ENCODE data around the gene SKP1. TPM values are rescaled to one million over a fixed set of nuclear protein-coding genes. Genes with fewer than 3 reads are reported as not detected.
A peak's percentile ranks its signal among the peaks of the same experiment; 100 is the strongest.

The SKP1 gene
- polyA plus RNA-seq, 3 donors = 643 to 801 (median 714) TPM

DNA sequence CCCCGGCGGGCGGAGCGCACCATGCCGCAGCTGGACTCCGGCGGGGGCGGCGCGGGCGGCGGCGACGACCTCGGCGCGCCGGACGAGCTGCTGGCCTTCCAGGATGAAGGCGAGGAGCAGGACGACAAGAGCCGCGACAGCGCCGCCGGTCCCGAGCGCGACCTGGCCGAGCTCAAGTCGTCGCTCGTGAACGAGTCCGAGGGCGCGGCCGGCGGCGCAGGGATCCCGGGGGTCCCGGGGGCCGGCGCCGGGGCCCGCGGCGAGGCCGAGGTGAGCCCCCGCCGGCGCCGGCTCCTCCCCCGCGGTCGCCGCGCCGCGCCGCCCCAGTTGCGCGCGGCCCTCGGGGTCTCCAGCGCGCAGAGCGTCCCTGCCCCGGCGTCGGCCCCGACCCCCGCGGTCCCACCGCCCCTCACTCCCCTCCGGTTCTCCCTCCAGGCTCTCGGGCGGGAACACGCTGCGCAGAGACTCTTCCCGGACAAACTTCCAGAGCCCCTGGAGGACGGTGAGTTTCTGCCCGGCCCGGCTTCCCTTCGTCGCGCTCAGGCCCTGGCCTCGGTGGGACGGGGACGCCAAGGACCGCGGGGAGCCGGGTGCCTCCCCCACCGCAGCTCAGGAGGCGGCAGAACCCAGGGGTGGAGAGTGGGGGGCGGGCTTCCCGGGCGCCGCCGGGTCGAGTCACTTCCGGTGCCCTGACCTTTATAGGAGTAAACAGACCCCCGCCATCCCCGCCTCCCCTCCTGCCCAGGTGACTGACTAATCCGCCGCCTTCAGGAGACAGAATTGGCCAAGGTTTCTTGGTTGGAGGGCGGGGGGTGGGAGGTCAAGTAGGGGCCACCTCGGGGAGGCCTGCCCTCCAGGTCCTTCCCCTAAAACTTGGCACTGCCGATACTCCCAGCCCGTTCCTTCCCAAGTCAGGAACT lies 61.6 kb downstream of the SKP1 start:
- no peak for DNase-seq

DNA sequence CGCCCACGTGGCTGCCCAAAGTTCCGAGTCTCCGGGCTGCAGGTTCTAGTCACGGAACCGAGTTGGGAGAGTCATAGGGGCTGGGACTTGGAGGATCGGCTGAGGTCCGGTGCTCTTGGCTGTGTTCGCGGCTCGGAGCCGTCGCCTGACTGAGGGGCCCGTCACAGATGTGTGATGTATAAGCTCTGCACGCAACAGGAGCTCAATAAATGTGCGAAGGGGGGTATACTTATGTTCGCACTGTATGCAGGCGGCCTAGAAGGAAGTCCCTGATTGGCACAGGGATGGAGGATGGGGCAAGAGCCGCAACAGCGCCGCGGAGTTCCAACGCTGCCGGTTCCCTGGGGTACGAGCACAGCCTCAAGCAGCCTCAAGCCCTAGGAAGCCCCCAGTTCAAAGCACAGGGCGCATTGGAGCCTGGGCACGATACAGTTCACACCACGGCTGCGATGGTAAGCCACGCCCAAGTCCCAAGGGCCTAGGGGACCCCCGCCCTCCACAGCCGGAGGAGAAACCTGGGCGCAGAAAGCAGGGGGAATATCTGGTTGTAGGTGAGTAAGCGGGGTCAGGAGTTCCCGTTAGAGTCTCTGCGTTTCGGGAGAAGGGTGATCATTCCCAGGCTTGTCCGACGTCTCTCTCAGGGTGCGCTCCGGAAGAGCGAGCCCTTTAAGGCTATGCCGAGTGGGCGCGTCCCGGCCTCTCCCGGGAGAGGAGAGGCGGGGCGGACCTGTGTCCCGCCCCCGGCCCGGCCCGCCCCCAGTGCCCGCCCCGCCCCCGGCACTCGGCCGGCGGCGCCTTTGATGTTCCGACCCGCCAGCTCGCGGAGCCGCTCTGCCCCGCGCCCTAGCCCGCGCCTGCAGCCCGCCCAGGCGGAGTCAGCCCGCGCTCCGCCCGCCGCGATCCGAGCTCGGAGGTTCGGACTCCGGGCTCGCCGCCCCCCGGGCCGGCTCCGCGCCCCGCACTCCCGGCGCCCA lies 62.6 kb downstream of the SKP1 start, which contains the start of gene TCF7:
TSS of gene TCF7 (plus strand) at position 780 of the 974 bp plus-strand sequence. CDS start 226 bp downstream, outside the sequence.
- peak; percentile 78 for DNase-seq

DNA sequence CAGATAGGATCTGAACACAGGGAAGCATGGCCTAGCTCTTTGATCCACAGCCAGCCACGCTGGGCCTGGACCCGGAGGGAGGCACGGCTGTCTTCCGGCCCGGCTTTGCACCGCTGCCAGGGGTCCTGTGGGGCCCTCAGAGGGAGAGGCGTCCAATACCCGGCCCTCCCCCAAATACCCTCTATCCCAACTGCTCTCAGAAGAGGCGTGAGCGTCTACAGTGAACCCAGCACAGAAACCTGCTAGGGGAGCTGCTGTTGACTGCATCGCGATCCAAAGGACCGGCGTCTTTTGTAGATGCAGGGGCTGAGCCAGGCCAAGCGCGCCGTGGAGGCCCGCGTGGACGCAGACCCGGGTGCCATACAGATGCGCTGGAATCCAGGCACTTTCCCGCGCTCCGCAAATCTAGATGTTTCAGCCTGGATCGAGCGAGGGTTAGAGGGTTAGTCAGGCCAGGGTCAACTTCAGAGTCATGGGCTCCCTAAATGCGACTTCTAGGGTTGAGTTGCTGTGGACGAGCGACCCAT lies 63.3 kb downstream of the SKP1 start:
- DNase-seq = no peak

DNA sequence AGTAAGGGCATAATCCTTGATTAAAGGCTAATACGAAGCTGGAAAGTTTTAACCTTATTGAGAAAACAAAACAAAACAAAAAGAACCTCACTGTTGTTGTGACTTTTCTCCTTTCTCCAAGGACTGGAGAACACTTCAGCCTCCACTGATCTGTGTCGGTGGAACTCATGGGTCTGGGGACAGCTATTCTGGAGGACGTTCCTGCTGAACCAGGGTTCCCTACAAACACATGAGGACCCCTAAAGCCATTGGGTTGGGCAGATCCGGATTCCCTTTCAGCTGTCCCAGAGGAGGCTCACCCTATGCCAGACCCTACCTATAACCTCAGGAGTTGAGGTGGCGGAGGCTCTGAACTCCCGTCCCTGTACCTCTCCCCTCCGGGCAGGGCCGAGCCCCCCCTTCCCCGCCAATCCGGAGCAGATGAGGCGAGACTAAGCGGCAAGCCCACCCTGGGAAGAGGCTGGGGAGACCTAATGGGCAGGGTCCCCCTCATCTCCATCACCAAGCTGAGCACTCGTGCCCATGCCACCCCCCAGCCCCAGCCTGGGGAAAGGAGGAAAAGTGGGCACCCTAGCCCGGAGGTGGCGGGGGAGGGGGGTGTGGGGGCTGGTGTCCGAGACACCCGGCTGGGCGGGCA lies 63.9 kb downstream of the SKP1 start:
- DNase-seq = no peak

DNA sequence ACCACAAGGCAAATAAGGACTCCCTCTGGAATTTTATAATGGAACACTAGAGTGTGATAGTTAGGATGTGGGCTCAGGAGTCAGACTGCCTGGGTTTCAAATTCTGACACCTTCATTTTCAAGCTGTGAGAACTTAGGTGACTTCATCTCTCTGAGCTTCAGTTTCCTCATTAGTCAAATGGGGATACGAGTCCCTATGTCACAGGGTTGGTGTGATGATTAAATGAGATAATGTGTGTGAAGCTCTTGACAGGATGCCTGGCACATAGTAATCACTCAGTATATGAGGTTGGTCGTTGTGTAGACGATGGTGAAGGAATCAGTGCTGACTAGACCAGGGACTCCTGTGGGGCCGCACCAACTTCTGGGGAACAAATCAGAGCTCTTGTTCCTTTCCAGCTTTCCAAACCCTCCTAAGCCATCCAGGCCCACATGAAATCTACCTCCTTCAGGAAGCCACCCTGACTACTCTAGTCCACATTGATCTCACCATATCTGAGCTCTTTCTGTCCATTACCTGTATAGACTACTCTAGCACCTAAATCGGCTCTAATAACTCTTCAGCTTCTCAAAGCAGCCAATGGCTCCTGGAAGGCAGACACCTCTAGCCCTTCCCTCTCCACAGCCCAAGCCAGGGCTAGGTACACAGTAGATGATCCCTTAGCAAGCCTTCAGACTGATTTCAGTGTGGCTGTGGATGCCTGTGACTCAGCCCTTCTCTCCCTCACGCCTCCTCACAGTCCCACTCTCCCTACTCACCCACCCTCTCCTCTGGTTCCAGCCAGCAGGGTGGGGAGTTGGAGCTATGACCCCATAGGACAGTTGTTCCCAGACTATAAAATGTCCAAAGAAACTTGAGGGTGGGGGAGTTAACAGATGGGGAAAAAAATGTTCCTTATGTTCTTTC lies 64.8 kb downstream of the SKP1 start:
- DNase-seq = no peak

DNA sequence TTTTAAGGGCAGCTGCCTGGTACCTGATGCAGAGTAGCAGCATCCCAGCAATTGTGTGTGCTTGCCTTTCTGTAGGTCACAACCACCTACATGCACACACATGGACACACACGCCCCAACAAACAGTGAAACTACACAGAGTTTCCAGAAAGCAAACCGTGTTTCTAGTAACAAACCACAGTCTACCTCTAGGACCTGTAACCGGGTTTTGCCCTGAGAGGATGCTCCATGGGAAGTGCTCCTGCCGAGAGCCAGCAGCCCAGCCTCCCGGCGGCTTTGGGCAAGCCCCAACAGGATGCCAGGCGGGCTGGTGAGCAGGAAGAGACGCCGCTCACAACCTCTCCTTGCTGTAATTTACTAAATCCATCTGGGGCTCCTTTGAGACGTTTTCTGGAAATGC lies 66.4 kb downstream of the SKP1 start:
- DNase-seq = no peak

DNA sequence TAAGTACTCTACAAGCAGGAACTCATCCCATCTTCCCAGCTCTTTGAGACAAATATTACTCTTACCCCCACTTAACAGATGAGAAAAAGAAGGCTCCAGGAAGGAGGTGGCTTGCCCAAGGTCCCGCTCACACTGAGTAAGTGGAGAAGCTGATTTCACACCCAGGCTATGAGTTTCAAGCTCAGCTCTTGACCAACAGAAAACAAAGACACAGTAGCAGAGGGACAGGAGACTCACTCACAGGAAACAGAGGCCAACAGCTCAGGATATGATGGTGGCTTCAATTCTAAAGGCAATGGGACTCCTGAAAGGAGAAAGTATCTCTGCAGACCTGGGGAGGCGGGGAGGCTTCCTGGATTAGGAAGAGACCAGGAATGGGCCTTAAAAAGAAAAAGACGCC lies 69.0 kb downstream of the SKP1 start:
- DNase-seq = no peak

DNA sequence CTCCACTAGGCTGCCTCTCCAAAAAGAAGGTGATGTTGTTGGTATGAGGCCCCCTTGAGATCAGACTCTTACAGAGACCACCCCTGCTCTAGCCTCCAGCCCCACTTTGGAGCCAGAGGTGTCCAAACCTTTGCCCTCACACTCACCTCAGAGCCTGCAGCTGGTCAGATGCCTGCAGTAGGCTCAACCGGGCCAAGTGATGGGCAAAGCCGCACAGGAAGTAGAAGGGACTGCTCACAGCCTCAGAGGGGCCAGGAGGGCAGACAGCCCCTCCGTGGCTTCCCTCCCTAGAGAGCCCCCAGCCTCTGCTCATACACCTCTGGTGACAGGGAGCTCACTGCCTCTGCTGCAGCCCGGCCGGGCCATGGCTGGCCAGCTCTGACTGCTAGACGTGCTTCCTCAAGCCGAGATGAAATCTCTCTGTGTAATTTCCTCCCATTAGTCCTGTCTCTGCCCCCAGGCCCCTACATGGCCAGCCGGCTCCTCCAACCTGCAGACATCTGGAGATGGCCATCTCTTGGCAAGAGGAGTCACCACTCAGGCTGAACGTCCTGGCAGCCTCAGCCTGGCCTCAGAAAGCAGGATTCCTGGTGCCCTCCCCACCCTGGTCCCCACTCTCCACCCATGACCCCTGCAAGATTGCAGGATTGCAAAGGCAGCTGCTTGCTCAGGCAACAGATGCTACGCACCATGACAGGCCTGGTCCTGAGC lies 69.6 kb downstream of the SKP1 start:
- DNase-seq = no peak

DNA sequence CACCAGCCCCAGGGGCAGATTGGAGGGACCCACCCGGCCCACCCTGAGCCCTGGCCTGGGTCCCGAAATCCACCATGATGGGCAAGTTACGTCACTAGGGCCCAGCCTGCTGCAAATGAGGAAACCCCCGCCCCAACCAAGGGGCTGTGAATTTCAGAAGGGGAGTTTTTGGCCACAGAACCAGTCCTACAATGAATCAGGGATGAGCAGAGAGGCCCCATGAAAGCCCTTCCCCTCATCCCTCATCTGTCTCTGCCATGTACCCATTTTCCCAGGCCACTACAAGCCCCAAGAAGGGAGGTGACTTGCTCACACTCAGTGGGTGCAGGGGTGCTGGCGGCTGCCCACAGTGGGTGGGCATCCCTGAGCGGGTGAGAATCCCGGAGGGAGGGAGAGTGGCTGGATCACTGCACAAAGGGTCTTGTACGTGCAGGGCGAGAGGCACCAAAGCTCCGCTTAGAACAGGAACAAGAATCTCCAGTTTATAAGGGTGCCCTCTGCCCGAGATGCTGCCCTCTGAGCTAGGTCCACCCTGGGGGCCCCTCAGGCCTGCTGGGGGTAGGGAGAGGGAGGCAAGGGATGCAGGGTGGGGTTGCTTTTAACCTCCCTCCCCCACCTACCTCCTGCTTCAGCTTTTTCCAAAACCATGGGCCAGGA lies 72.6 kb downstream of the SKP1 start:
- DNase-seq = no peak

DNA sequence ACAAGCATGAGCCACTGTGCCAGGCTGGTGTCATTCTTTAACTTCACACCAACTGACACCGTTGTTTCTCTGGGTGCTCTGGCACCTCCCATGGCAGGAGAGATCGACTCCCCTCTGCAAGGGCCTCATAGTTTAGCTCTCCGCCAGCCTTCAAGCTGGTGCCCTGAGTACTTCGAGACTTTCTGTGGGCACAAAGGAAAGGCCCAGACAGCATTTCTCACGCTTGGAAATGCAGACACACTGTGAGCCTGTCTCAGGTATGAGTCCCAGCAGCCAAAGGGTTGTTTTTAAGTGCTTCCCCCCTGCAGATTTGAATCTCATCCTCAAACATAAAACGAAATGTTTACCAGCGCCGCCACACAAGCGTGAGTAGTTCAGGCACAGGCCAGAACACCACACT lies 73.4 kb downstream of the SKP1 start:
- no peak for DNase-seq

DNA sequence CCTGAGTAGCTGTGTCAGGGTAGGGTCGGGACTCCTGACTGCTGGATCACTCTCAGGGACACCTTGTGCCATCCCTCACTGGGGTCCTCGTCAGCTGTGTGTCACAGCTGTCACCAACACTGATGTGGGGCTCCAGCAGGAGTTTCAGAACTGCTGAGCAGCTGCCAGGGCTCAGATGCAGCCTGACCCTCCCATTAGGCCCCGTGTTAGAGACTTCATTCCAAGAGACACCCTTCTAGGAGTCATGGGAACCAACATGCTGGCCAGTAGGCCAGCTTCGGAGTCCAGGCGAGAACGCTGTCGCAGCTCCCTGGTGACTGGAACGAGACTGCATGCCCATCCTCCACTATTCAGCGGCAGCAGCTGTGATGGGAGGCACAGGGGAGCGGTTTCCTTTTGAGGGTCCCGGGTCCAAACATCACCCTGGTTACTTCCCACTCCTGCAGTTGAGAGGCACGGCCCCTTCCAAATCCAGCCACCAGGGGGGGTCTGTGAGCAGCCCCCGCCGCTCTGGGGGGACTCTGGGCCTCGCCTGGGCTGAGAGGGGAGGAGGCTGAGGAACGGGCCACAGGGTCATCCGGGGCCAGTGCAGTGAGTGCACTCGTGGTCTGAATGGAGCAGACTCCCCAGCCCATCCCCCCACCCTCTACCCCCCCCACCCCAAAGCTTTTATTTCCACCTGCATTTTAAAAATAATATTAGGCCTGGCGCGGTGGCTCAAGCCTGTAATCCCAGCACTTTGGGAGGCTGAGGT lies 74.9 kb downstream of the SKP1 start:
- no peak for DNase-seq

DNA sequence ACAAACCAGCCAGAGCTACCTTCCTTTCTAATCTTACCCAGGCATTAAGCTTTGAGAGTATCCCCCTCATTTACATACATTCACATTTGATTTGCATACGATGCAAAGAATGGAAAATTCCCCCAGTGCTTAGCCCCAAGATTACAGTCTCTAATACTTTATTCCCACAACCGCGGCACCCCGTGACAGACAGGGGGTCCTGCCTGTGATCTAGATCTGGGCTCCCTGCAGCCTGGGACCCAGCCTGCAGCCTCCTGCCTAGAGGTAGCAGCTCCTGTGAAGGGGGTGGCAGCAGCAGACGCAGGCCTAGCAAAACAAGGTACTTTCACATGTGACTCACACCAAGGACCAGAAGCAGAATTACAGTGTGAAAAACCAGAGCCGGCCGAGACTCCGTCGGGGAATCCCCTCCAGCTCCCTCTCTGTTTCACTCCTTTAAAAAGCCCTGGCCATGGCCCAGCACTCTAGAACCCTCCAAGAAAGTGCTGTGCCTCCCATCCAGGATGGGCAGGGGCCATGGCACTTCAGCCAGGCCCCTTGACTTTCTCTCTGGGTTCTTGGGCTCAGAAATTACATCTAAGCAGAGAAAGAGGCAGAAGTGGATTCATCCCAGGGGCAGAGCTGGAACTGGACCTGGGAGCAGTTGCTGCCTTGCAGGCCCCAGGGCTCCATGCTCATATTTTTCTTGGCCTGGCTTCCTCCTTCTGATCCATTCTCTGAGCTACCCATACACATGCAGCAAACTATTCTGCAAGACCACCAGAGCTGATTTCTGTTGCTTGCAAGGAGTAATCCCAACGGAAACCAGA lies 76.3 kb downstream of the SKP1 start:
- DNase-seq = no peak

DNA sequence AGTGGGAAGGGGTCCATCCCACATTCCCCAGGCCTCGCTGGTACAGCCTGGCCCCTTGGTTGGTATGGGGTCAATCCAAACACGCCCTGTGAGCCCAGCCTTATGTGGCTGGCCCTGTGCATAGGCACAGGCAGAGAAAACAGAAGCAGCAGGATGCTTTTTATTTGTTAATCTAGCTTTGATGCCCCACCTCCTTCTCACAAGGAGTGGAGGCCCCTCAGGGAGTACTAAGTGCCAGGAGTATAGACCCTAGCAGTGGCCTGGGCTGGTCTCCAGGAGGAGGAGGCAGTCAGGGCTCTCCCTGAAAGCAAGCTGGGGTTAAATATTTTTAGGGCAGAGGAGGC lies 76.8 kb downstream of the SKP1 start:
- DNase-seq = no peak

DNA sequence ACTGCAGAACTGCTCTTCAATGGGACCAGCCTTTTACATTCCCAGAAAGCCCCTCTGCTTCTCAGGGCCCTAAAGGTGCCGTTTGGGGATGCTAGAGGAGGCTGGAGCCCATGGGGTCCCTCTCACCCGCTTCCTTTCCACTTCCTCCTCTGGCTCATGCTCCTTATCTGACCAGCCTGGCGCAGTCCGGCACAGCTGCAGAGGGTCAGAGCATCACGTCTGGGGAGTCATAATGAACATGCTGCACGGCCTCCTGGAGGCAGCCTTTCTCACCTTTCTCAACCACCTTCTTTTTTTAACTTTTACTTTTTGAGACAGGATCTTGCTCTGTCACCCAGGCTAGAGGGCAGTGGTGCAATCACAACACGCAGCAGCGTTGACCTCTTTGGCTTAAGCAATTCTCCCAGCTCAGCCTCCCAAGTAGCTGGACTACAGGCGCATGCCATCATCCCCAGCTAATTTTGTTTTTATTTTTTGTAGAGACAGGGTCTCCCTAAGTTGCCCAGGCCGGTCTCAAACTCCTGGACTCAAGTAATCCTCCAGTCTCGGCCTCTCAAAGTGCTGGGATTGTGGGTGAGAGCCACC lies 77.4 kb downstream of the SKP1 start:
- DNase-seq = no peak
